Cardiac muscle cell (in vitro differentiated cells and primary cell): ENCODE data around the gene LRRC7. TPM values are rescaled to one million over a fixed set of nuclear protein-coding genes. Genes with fewer than 3 reads are reported as not detected.

Experiments
- DNase-seq, 2 donors: peaks; one replicate each; pipeline versions ENCODE4 v3.0.0 to v3.0.0-alpha.2; 2010 to 2017; ENCODE audit warnings: low read depth in 1 of 2, low spot score in 1 of 2
- H3K27ac ChIP-seq: fragments of 200-600 bp; sonication (generic); 2 replicates; pipeline ENCODE4 v1.5.1; 2016
- H3K27me3 ChIP-seq: fragments of 200-600 bp; sonication (generic); 2 replicates; pipeline ENCODE4 v1.6.0; 2016; ENCODE audit warnings: control low read depth
- H3K36me3 ChIP-seq: fragments of 200-600 bp; sonication (generic); 2 replicates; pipeline ENCODE4 v1.5.1; 2016; ENCODE audit warnings: control low read depth
- H3K4me1 ChIP-seq: fragments of 200-600 bp; sonication (generic); 2 replicates; pipeline ENCODE4 v1.8.1; 2017; ENCODE audit warnings: low read depth, mild to moderate bottlenecking, mixed run types
- H3K4me3 ChIP-seq: fragments of 200-600 bp; sonication (generic); 2 replicates; pipeline ENCODE4 v1.5.1; 2016; ENCODE audit warnings: mild to moderate bottlenecking
- H3K9me3 ChIP-seq: fragments of 200-600 bp; sonication (generic); 2 replicates; pipeline ENCODE4 v1.5.1; 2017; ENCODE audit warnings: low read depth, mild to moderate bottlenecking, control low read depth
- CTCF ChIP-seq: IDR thresholded peaks from 2 replicates; pipeline ENCODE4 v1.5.1; 2012; ENCODE audit warnings: low read depth, mild to moderate bottlenecking, low read length
- polyA plus RNA-seq: library from polyadenylated mRNA; unstranded; fragments of >200 nt; fragmentation: Nextera tagmentation; extraction: Ambion mirVana; gene quantifications from 2 replicates; pipeline ENCODE4 v1.2.1, GENCODE V29; 2016
- total RNA-seq: library from RNA; depleted of rRNA; stranded (reverse); fragments of >200 nt; gene quantifications from 2 replicates; pipeline ENCODE4 v1.2.3, GENCODE V29; 2016

Gene LRRC7
- 0.07 and 0.09 TPM in 2 replicates for total RNA-seq
- polyA plus RNA-seq, result 0.71 TPM in 1 of 2 replicates, not detected in the other

- Histone ChIP-seq H3K36me3 (no peaks in the 10 kb centered on the region), H3K27me3 (peaks cover 84% of the 10 kb centered on the region), H3K9me3 (no peaks in the 10 kb centered on the region), H3K27ac (no peak within 1 kb of the TSS), H3K4me1 (peaks cover 3% of the 10 kb centered on the region), H3K4me3 (peak within 1 kb of the TSS; percentile 41)
- peak; percentile 2 to 58 for DNase-seq
- no peak for TF ChIP-seq CTCF
Measured at GRCh38 chr1:69567652-69568420, at the start of gene LRRC7. TSS of gene LRRC7 (plus strand) at chr1:69567922. CDS start at chr1:69568640, 718 bp downstream.

GRCh38 chr1:69519006-69519405, 48.7 kb upstream of the LRRC7 start:
- H3K4me1 ChIP-seq, result no peaks in the 10 kb centered on the region
- TF ChIP-seq CTCF, result no peak
- no peak overlapping the region for H3K4me3 ChIP-seq
- H3K27ac ChIP-seq, result no peak overlapping the region
- no peaks in the 10 kb centered on the region for H3K27me3 ChIP-seq
- H3K36me3 ChIP-seq, result no peaks in the 10 kb centered on the region
- H3K9me3 ChIP-seq, result no peaks in the 10 kb centered on the region
- no peak for DNase-seq

- Histone ChIP-seq H3K27ac (no peak overlapping the region), H3K9me3 (no peaks in the 10 kb centered on the region), H3K4me1 (no peaks in the 10 kb centered on the region), H3K27me3 (no peaks in the 10 kb centered on the region), H3K36me3 (no peaks in the 10 kb centered on the region), H3K4me3 (no peak overlapping the region)
- no peak for TF ChIP-seq CTCF
- DNase-seq, result no peak
Measured at GRCh38 chr1:69520326-69520725, 47.4 kb upstream of the LRRC7 start.

GRCh38 chr1:69523032-69523431, 44.7 kb upstream of the LRRC7 start:
- Histone ChIP-seq H3K4me1 (no peaks in the 10 kb centered on the region), H3K4me3 (no peak overlapping the region), H3K36me3 (no peaks in the 10 kb centered on the region), H3K27ac (no peak overlapping the region), H3K9me3 (no peaks in the 10 kb centered on the region), H3K27me3 (no peaks in the 10 kb centered on the region)
- TF ChIP-seq CTCF, result no peak
- DNase-seq, result peak in 1 of 2 donors; percentile 81

GRCh38 chr1:69523461-69523860, 44.3 kb upstream of the LRRC7 start:
- H3K27ac ChIP-seq, result no peak overlapping the region
- no peak for DNase-seq
- no peak overlapping the region for H3K4me3 ChIP-seq
- H3K36me3 ChIP-seq, result no peaks in the 10 kb centered on the region
- no peaks in the 10 kb centered on the region for H3K4me1 ChIP-seq
- no peaks in the 10 kb centered on the region for H3K27me3 ChIP-seq
- no peak for TF ChIP-seq CTCF
- H3K9me3 ChIP-seq, result no peaks in the 10 kb centered on the region
